Fibroblast of lung (primary cell): ENCODE results near the gene CD5L. TPM values are rescaled to one million over a fixed set of nuclear protein-coding genes. Genes with fewer than 3 reads are reported as not detected.

Source experiments
- DNase-seq, 2 donors: peaks; one replicate each; pipeline versions ENCODE4 v3.0.0 to v3.0.0-alpha.2; 2010; ENCODE audit warnings: low read depth in 2 of 2
- H2AFZ ChIP-seq: 2 replicates; pipeline ENCODE4 v1.5.1; 2012; ENCODE audit warnings: low read length, control low read depth, inconsistent platforms
- H3K27ac ChIP-seq: 2 replicates; pipeline ENCODE4 v1.5.1; 2011; ENCODE audit warnings: low read length, control low read depth; ENCODE audit not compliant: insufficient read depth
- H3K27me3 ChIP-seq: 2 replicates; pipeline ENCODE4 v1.5.1; 2011; ENCODE audit warnings: mild to moderate bottlenecking, low read length; ENCODE audit not compliant: control insufficient read depth, insufficient read depth
- H3K36me3 ChIP-seq: 2 replicates; pipeline ENCODE4 v1.5.1; 2011; ENCODE audit warnings: low read length; ENCODE audit not compliant: control insufficient read depth, insufficient read depth
- H3K4me1 ChIP-seq: 2 replicates; pipeline ENCODE4 v1.5.1; 2011; ENCODE audit warnings: low read length; ENCODE audit not compliant: control insufficient read depth, insufficient read depth; ENCODE audit errors: extremely low read depth
- H3K4me2 ChIP-seq: 2 replicates; pipeline ENCODE4 v1.5.1; 2011; ENCODE audit warnings: low read length, control low read depth; ENCODE audit not compliant: insufficient read depth; ENCODE audit errors: extremely low read depth
- H3K4me3 ChIP-seq, 4 experiments: fragments of 200-600 bp in 1 of 4; sonication (generic) in 1 of 4; replicated peaks in 1 of 4; 2 replicates each; pipeline ENCODE4 v1.5.1; 2011 to 2016; ENCODE audit warnings: low read length in 4 of 4, low read depth in 3 of 4, mild to moderate bottlenecking in 3 of 4, control low read depth in 2 of 4, inconsistent platforms in 1 of 4, mixed read lengths in 1 of 4; ENCODE audit not compliant: insufficient read depth in 1 of 4; ENCODE audit errors: control extremely low read depth in 1 of 4
- H3K79me2 ChIP-seq: 2 replicates; pipeline ENCODE4 v1.5.1; 2012; ENCODE audit warnings: mild to moderate bottlenecking, low read length, inconsistent platforms; ENCODE audit not compliant: control insufficient read depth, insufficient read depth
- H3K9ac ChIP-seq: 2 replicates; pipeline ENCODE4 v1.5.1; 2011; ENCODE audit warnings: mild to moderate bottlenecking, low read length, control low read depth; ENCODE audit not compliant: insufficient read depth
- H3K9me3 ChIP-seq: 2 replicates; pipeline ENCODE4 v1.5.1; 2012; ENCODE audit warnings: low read depth, low read length; ENCODE audit not compliant: control insufficient read depth, insufficient read depth
- H4K20me1 ChIP-seq: 2 replicates; pipeline ENCODE4 v1.5.1; 2011; ENCODE audit warnings: low read length; ENCODE audit not compliant: control insufficient read depth, insufficient read depth; ENCODE audit errors: extremely low read depth
- EZH2 ChIP-seq: IDR thresholded peaks from 2 replicates; pipeline ENCODE4 v1.5.1; 2012; ENCODE audit warnings: low read length, control low read depth, mild to moderate bottlenecking; ENCODE audit errors: missing control alignments
- polyA plus RNA-seq, 2 donors: library from polyadenylated mRNA; depleted of rRNA in 1 of 2; stranded (reverse) in 1 of 2; unstranded in 1 of 2; fragments of >200 nt; gene quantifications; 2 replicates each; pipeline ENCODE4 v1.2.1, GENCODE V29; 2011 to 2012; ENCODE audit warnings: missing spikeins in 1 of 2
- total RNA-seq: library from RNA; depleted of rRNA; stranded (reverse); fragments of >200 nt; gene quantifications from 2 replicates; pipeline ENCODE4 v1.2.1, GENCODE V29; 2014
- TF ChIP-seq, protein P1 (sequence below), 2 donors: IDR thresholded peaks in 1 of 2; conservative IDR thresholded peaks in 1 of 2; 1 replicate in 1 of 2; 2 replicates in 1 of 2; pipeline ENCODE4 v1.5.1; 2011 to 2012; ENCODE audit warnings: low read length in 2 of 2, control low read depth in 1 of 2, inconsistent platforms in 1 of 2, low read depth in 1 of 2, mild to moderate bottlenecking in 1 of 2

The CD5L gene
- total and polyA plus RNA-seq, 2 donors (not counting 1 experiment from before 2014, with no cell fraction given), result not detected

DNA sequence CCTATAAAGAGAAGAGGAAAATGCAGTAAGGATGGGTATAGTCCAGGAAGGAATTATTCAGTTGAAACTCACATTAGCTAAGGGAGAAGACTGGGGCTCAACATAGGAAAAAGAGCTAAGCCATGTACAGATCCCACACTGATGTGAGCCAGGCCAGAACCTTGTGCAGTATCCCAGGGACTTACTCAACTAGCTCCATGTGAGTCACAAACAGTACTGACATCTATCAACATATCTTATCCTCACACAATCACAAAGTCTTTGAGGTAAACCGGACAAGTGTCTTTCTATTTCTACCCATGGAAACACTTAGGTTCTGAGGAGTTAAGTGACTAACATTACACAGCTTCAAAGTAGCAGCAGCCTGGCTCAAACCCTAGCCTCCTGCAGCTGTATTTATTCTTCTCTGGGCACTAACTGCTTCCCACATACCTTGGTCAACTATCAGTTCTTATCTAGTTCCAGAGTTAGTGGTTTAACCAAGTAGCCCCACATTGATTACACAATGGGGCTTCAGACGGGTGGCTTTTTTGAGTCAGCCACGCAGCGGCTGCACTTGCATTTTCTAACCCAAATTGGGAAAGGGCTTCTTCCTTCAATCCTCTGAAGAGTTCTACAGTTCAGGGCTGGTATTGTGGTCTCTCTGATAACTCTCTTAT is 9.5 kb downstream of the CD5L start:
- no peaks in the 10 kb centered on the region for H3K4me1 ChIP-seq
- H3K79me2 ChIP-seq, result no peaks in the 10 kb centered on the region
- H3K36me3 ChIP-seq, result no peaks in the 10 kb centered on the region
- no peak overlapping the region for H3K27ac ChIP-seq
- TF ChIP-seq, protein P1, sequence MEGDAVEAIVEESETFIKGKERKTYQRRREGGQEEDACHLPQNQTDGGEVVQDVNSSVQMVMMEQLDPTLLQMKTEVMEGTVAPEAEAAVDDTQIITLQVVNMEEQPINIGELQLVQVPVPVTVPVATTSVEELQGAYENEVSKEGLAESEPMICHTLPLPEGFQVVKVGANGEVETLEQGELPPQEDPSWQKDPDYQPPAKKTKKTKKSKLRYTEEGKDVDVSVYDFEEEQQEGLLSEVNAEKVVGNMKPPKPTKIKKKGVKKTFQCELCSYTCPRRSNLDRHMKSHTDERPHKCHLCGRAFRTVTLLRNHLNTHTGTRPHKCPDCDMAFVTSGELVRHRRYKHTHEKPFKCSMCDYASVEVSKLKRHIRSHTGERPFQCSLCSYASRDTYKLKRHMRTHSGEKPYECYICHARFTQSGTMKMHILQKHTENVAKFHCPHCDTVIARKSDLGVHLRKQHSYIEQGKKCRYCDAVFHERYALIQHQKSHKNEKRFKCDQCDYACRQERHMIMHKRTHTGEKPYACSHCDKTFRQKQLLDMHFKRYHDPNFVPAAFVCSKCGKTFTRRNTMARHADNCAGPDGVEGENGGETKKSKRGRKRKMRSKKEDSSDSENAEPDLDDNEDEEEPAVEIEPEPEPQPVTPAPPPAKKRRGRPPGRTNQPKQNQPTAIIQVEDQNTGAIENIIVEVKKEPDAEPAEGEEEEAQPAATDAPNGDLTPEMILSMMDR (conservative IDR thresholded peaks at IDR 0.05 in 1 of 2, IDR thresholded peaks at IDR 0.05 in 1 of 2; ENCODE audit: low read depth in 1 of 2, low read length in 2 of 2), result no peak
- TF ChIP-seq EZH2, result no peak
- no peak overlapping the region for H2AFZ ChIP-seq
- H3K4me3 ChIP-seq, result no peak overlapping the region
- DNase-seq, result no peak
- no peak overlapping the region for H3K4me2 ChIP-seq
- H3K27me3 ChIP-seq, result no peaks in the 10 kb centered on the region
- H4K20me1 ChIP-seq, result no peaks in the 10 kb centered on the region
- no peak overlapping the region for H3K9ac ChIP-seq
- no peaks in the 10 kb centered on the region for H3K9me3 ChIP-seq

DNA sequence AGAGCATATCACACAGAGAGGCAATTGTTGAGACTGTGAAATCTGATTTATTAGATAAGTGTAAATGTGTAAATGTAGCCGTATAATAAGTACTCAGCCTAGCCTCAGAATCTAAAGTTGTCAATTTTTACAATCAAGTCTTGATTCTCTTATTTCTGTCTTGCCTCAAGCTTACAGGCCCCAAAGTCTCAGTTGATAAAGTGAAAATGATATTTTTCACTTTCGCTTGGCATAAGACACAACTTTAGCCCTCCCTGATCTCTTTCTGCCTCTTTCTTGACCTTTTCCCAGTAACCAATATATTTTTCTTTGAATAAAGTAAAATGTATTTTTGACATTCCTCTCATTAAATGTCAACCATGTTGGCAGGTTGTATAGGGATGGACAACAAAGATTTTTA is 10.7 kb downstream of the CD5L start:
- Histone ChIP-seq H3K4me2 (no peak overlapping the region), H3K27ac (no peak overlapping the region), H2AFZ (no peak overlapping the region), H3K9ac (no peak overlapping the region), H3K4me1 (no peaks in the 10 kb centered on the region), H3K9me3 (no peaks in the 10 kb centered on the region), H3K79me2 (no peaks in the 10 kb centered on the region), H4K20me1 (no peaks in the 10 kb centered on the region), H3K36me3 (no peaks in the 10 kb centered on the region), H3K4me3 (no peak overlapping the region), H3K27me3 (no peaks in the 10 kb centered on the region)
- no peak for DNase-seq
- TF ChIP-seq EZH2, result no peak
- TF ChIP-seq, protein P1 (conservative IDR thresholded peaks at IDR 0.05 in 1 of 2, IDR thresholded peaks at IDR 0.05 in 1 of 2; ENCODE audit: low read depth in 1 of 2, low read length in 2 of 2), result no peak

DNA sequence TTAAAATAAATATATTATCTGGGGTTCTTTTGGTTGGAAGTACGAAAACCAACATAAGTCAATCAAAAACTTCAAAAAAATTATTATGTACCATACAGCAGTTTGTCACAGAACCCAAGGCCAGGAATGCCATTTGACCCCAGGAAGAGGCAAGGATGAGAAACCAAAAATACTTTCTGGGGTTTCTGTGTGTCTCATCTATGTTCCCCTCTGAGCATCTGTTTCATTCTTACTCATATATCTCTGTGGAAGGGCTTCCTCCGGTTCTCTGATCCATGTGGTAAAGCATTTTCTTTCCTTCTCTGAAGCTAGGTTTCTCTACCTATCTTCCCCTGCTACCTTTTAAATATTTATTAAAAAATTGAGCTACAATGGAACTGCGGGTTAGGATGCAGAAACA is 11.9 kb downstream of the CD5L start:
- H3K9ac ChIP-seq, result no peak overlapping the region
- no peaks in the 10 kb centered on the region for H3K36me3 ChIP-seq
- TF ChIP-seq, protein P1 (conservative IDR thresholded peaks at IDR 0.05 in 1 of 2, IDR thresholded peaks at IDR 0.05 in 1 of 2; ENCODE audit: low read depth in 1 of 2, low read length in 2 of 2), result no peak
- TF ChIP-seq EZH2, result no peak
- DNase-seq, result no peak
- no peak overlapping the region for H3K27ac ChIP-seq
- no peaks in the 10 kb centered on the region for H3K79me2 ChIP-seq
- no peaks in the 10 kb centered on the region for H3K9me3 ChIP-seq
- H3K4me2 ChIP-seq, result no peak overlapping the region
- H4K20me1 ChIP-seq, result no peaks in the 10 kb centered on the region
- H3K4me1 ChIP-seq, result no peaks in the 10 kb centered on the region
- no peaks in the 10 kb centered on the region for H3K27me3 ChIP-seq
- no peak overlapping the region for H2AFZ ChIP-seq
- no peak overlapping the region for H3K4me3 ChIP-seq
